Mucosa of stomach (tissue), 1 donor: ENCODE results near the gene HEBP1.
"Not testable (repeated sequence)": the region's sequence is repeated elsewhere in the genome, so short reads cannot be mapped to it uniquely, and the experiment has no call there.

Experiments used
- H3K27me3 ChIP-seq: one replicate; pipeline ENCODE4 v1.7.0; 2013; ENCODE audit warnings: mild to moderate bottlenecking, low read length; ENCODE audit not compliant: control insufficient read depth, insufficient read depth
- H3K36me3 ChIP-seq: one replicate; pipeline ENCODE4 v1.7.0; 2013; ENCODE audit warnings: low read length; ENCODE audit not compliant: control insufficient read depth, insufficient read depth
- H3K4me1 ChIP-seq: one replicate; pipeline ENCODE4 v1.7.0; 2013; ENCODE audit warnings: mild to moderate bottlenecking, low read length; ENCODE audit not compliant: control insufficient read depth, insufficient read depth
- H3K4me3 ChIP-seq: one replicate; pipeline ENCODE4 v1.7.0; 2013; ENCODE audit warnings: low read length
- H3K9ac ChIP-seq: one replicate; pipeline ENCODE4 v1.7.0; 2013; ENCODE audit warnings: mild to moderate bottlenecking, low read length, moderate library complexity
- H3K9me3 ChIP-seq: one replicate; pipeline ENCODE4 v1.7.0; 2013; ENCODE audit warnings: mild to moderate bottlenecking, low read length, moderate library complexity; ENCODE audit not compliant: control insufficient read depth
- donor health status: Pancreatic carcinoma.

HEBP1 gene

GRCh38 chr12:13035335-13035734, 35.3 kb upstream of the HEBP1 start:
- H3K27me3 ChIP-seq, result peaks cover 48% of the 10 kb centered on the region
- H3K9ac ChIP-seq, H3K9me3 ChIP-seq, H3K36me3 ChIP-seq, H3K4me3 ChIP-seq, H3K4me1 ChIP-seq: not testable (repeated sequence)

GRCh38 chr12:13033476-13033875, 33.4 kb upstream of the HEBP1 start:
- H3K4me1 ChIP-seq, result no peaks in the 10 kb centered on the region

GRCh38 chr12:13032164-13032563, 32.1 kb upstream of the HEBP1 start:
- Histone ChIP-seq H3K9ac (no peak overlapping the region), H3K36me3 (no peaks in the 10 kb centered on the region), H3K4me3 (no peak overlapping the region), H3K27me3 (peaks cover 36% of the 10 kb centered on the region), H3K9me3 (no peaks in the 10 kb centered on the region), H3K4me1 (no peaks in the 10 kb centered on the region)

More at GRCh38 chr12:13033476-13033875, 33.4 kb upstream of the HEBP1 start:
- H3K4me3 ChIP-seq, result no peak overlapping the region
- H3K36me3 ChIP-seq, result no peaks in the 10 kb centered on the region
- H3K27me3 ChIP-seq, result peaks cover 39% of the 10 kb centered on the region
- H3K9me3 ChIP-seq, result no peaks in the 10 kb centered on the region
- H3K9ac ChIP-seq, result no peak overlapping the region

- Histone ChIP-seq H3K9me3 (no peaks in the 10 kb centered on the region), H3K4me1 (no peaks in the 10 kb centered on the region), H3K4me3 (no peak overlapping the region), H3K9ac (no peak overlapping the region), H3K36me3 (no peaks in the 10 kb centered on the region), H3K27me3 (peaks cover 38% of the 10 kb centered on the region)
These were observed 30.7 kb upstream of the HEBP1 start for GRCh38 chr12:13030541-13031291.

GRCh38 chr12:13028825-13029570, 28.9 kb upstream of the HEBP1 start:
- Histone ChIP-seq H3K9ac (no peak overlapping the region), H3K27me3 (peaks cover 34% of the 10 kb centered on the region), H3K9me3 (no peaks in the 10 kb centered on the region), H3K4me1 (no peaks in the 10 kb centered on the region), H3K4me3 (no peak overlapping the region), H3K36me3 (no peaks in the 10 kb centered on the region)

- no peak overlapping the region for H3K4me3 ChIP-seq
- peaks cover 34% of the 10 kb centered on the region for H3K27me3 ChIP-seq
- H3K9me3 ChIP-seq, result no peaks in the 10 kb centered on the region
- H3K9ac ChIP-seq, result no peak overlapping the region
- no peaks in the 10 kb centered on the region for H3K4me1 ChIP-seq
- no peaks in the 10 kb centered on the region for H3K36me3 ChIP-seq
These were observed 27.4 kb upstream of the HEBP1 start for GRCh38 chr12:13027508-13027907.

- H3K27me3 ChIP-seq, result peaks cover 31% of the 10 kb centered on the region
- no peaks in the 10 kb centered on the region for H3K36me3 ChIP-seq
- H3K9me3 ChIP-seq, result no peaks in the 10 kb centered on the region
- no peak overlapping the region for H3K9ac ChIP-seq
- H3K4me1 ChIP-seq, result no peaks in the 10 kb centered on the region
- no peak overlapping the region for H3K4me3 ChIP-seq
These were observed 27.0 kb upstream of the HEBP1 start for GRCh38 chr12:13027032-13027431.

GRCh38 chr12:13026286-13026685, 26.2 kb upstream of the HEBP1 start:
- no peaks in the 10 kb centered on the region for H3K4me1 ChIP-seq
- H3K36me3 ChIP-seq, result no peaks in the 10 kb centered on the region
- no peaks in the 10 kb centered on the region for H3K9me3 ChIP-seq
- H3K4me3 ChIP-seq, result no peak overlapping the region
- no peak overlapping the region for H3K9ac ChIP-seq
- peaks cover 30% of the 10 kb centered on the region for H3K27me3 ChIP-seq

- Histone ChIP-seq H3K27me3 (peaks cover 28% of the 10 kb centered on the region), H3K9me3 (no peaks in the 10 kb centered on the region), H3K4me3 (no peak overlapping the region), H3K9ac (no peak overlapping the region), H3K36me3 (no peaks in the 10 kb centered on the region), H3K4me1 (no peaks in the 10 kb centered on the region)
These were observed 24.5 kb upstream of the HEBP1 start for GRCh38 chr12:13024531-13024916.

GRCh38 chr12:13023811-13024530, 23.9 kb upstream of the HEBP1 start:
- H3K4me3 ChIP-seq, result no peak overlapping the region
- no peaks in the 10 kb centered on the region for H3K9me3 ChIP-seq
- peaks cover 29% of the 10 kb centered on the region for H3K27me3 ChIP-seq
- H3K9ac ChIP-seq, result no peak overlapping the region
- no peaks in the 10 kb centered on the region for H3K36me3 ChIP-seq
- no peaks in the 10 kb centered on the region for H3K4me1 ChIP-seq

GRCh38 chr12:13022851-13023271, 22.8 kb upstream of the HEBP1 start:
- no peak overlapping the region for H3K9ac ChIP-seq
- no peaks in the 10 kb centered on the region for H3K36me3 ChIP-seq
- H3K4me3 ChIP-seq, result no peak overlapping the region
- no peaks in the 10 kb centered on the region for H3K4me1 ChIP-seq
- no peaks in the 10 kb centered on the region for H3K9me3 ChIP-seq
- peaks cover 29% of the 10 kb centered on the region for H3K27me3 ChIP-seq

- Histone ChIP-seq H3K4me3 (no peak overlapping the region), H3K4me1 (peaks cover 4% of the 10 kb centered on the region), H3K9ac (no peak overlapping the region)
These were observed 11.0 kb upstream of the HEBP1 start for GRCh38 chr12:13011098-13011497.

More at GRCh38 chr12:13011098-13011497, 11.0 kb upstream of the HEBP1 start:
- no peaks in the 10 kb centered on the region for H3K36me3 ChIP-seq
- peaks cover 49% of the 10 kb centered on the region for H3K27me3 ChIP-seq
- H3K9me3 ChIP-seq, result no peaks in the 10 kb centered on the region
